Activated B cell treated with CpG ODN at 0.5 μM for 24 hours (primary cell): ENCODE measurements around the gene HERC6. TPM values are rescaled to one million over a fixed set of nuclear protein-coding genes. Genes with fewer than 3 reads are reported as not detected.

Experiments
- ATAC-seq: fragments of 200-7000 bp; cut with Tn5 transposase; one replicate; pipeline ENCODE4 v1.10.0; 2021; ENCODE audit warnings: low read depth, mild to moderate bottlenecking, moderate library complexity
- CTCF ChIA-PET: fragments of 350-600 bp; sonication (Branson Sonifier 250); formaldehyde crosslinking; loops from one replicate; lab custom pipeline; 2021; ENCODE audit warnings: antibody characterized with exemption; lab: Charles Lee
- POLR2A ChIA-PET: fragments of 350-600 bp; sonication (Branson Sonifier 250); formaldehyde crosslinking; loops from one replicate; lab custom pipeline; 2021; ENCODE audit warnings: antibody characterized with exemption; lab: Charles Lee
- DNase-seq: peaks from one replicate; pipeline ENCODE4 v3.0.0; 2022
- H3K27ac Mint-ChIP-seq: one replicate; pipeline ENCODE4 v1.8.0; 2020; ENCODE audit warnings: mixed read lengths
- H3K27me3 Mint-ChIP-seq: one replicate; pipeline ENCODE4 v1.8.0; 2021; ENCODE audit warnings: mixed read lengths
- H3K36me3 Mint-ChIP-seq: one replicate; pipeline ENCODE4 v1.8.0; 2021; ENCODE audit warnings: low read depth, mixed read lengths
- H3K4me1 Mint-ChIP-seq: one replicate; pipeline ENCODE4 v1.8.0; 2021; ENCODE audit warnings: mixed read lengths
- H3K4me3 Mint-ChIP-seq: one replicate; pipeline ENCODE4 v1.8.0; 2020; ENCODE audit warnings: mild to moderate bottlenecking, mixed read lengths
- H3K9me3 Mint-ChIP-seq: one replicate; pipeline ENCODE4 v1.8.0; 2020; ENCODE audit warnings: mixed read lengths
- CTCF ChIP-seq: fragments of 200-600 bp; IDR thresholded peaks from one replicate; pipeline ENCODE4 v1.8.0; 2022; ENCODE audit warnings: antibody characterized with exemption, mild to moderate bottlenecking
- intact Hi-C: fragments of 100-400 bp; cut with micrococcal nuclease; formaldehyde crosslinking; loops from one replicate; pipeline ENCODE4 v1.15.1; 2024
- total RNA-seq: library from RNA; stranded (reverse); gene quantifications from 2 replicates; pipeline ENCODE4 v1.2.3, GENCODE V29; 2022

The HERC6 gene
- total RNA-seq, 1 donor from 2014 or later, result 11.4 TPM

- ATAC-seq (no peak), DNase-seq (no peak)
- POLR2A ChIA-PET, result no interaction called here
- TF ChIP-seq CTCF, result no peak
- Mint-ChIP-seq H3K27ac (no peak overlapping the region), H3K9me3 (no peaks in the 10 kb centered on the region), H3K27me3 (no peaks in the 10 kb centered on the region), H3K4me1 (peaks cover 5% of the 10 kb centered on the region), H3K36me3 (peaks cover 31% of the 10 kb centered on the region), H3K4me3 (no peak overlapping the region)
- CTCF ChIA-PET, result no interaction called here
- intact Hi-C loops, result loop anchor here (5.0 kb wide), 1 partner anchor 44 kb away; no protein-coding TSS in a partner anchor
Measured at GRCh38 chr4:88398381-88398780, 19.7 kb downstream of the HERC6 start.

- no peak for DNase-seq
- no peak for TF ChIP-seq CTCF
- intact Hi-C loops, result no loop called here
- CTCF ChIA-PET, result no interaction called here
- no peak overlapping the region for H3K4me3 Mint-ChIP-seq
- peaks cover 29% of the 10 kb centered on the region for H3K36me3 Mint-ChIP-seq
- no peak for ATAC-seq
- H3K27ac Mint-ChIP-seq, result no peak overlapping the region
- POLR2A ChIA-PET, result no interaction called here
- peaks cover 2% of the 10 kb centered on the region for H3K9me3 Mint-ChIP-seq
- no peaks in the 10 kb centered on the region for H3K4me1 Mint-ChIP-seq
- no peaks in the 10 kb centered on the region for H3K27me3 Mint-ChIP-seq
Measured at GRCh38 chr4:88409206-88409605, 30.6 kb downstream of the HERC6 start.

GRCh38 chr4:88409789-88410188, 31.1 kb downstream of the HERC6 start:
- Mint-ChIP-seq H3K27ac (no peak overlapping the region), H3K9me3 (peaks cover 2% of the 10 kb centered on the region), H3K27me3 (no peaks in the 10 kb centered on the region), H3K4me1 (no peaks in the 10 kb centered on the region), H3K4me3 (no peak overlapping the region), H3K36me3 (peaks cover 32% of the 10 kb centered on the region)
- ChIA-PET CTCF (no interaction called here), POLR2A (no interaction called here)
- DNase-seq (no peak), ATAC-seq (no peak)
- intact Hi-C loops, result no loop called here
- TF ChIP-seq CTCF, result no peak

GRCh38 chr4:88411491-88412096, 32.9 kb downstream of the HERC6 start:
- Mint-ChIP-seq H3K36me3 (peaks cover 33% of the 10 kb centered on the region), H3K4me3 (no peak overlapping the region), H3K9me3 (peaks cover 2% of the 10 kb centered on the region), H3K27ac (no peak overlapping the region), H3K4me1 (no peaks in the 10 kb centered on the region), H3K27me3 (no peaks in the 10 kb centered on the region)
- TF ChIP-seq CTCF, result no peak
- ChIA-PET CTCF (no interaction called here), POLR2A (no interaction called here)
- DNase-seq (no peak), ATAC-seq (no peak)
- intact Hi-C loops, result no loop called here

GRCh38 chr4:88413801-88414200, 35.1 kb downstream of the HERC6 start:
- intact Hi-C loops, result no loop called here
- Mint-ChIP-seq H3K36me3 (peaks cover 36% of the 10 kb centered on the region), H3K27me3 (no peaks in the 10 kb centered on the region), H3K4me1 (no peaks in the 10 kb centered on the region), H3K9me3 (no peaks in the 10 kb centered on the region), H3K4me3 (no peak overlapping the region), H3K27ac (no peak overlapping the region)
- no peak for TF ChIP-seq CTCF
- POLR2A ChIA-PET, result no interaction called here
- ATAC-seq (no peak), DNase-seq (no peak)
- CTCF ChIA-PET, result no interaction called here
